ENCODE results near the gene CXorf66.
A peak's percentile ranks its signal among the peaks of the same experiment; 100 is the strongest.
"Not testable (repeated sequence)": the region's sequence is repeated elsewhere in the genome, so short reads cannot be mapped to it uniquely, and the experiment has no call there.

Gene CXorf66

GRCh38 chrX:139929876-139930275 lies 35.4 kb downstream of the CXorf66 start:
- no peak overlapping the region for H3K27ac ChIP-seq
- H3K36me3 ChIP-seq = no peaks in the 10 kb centered on the region
- peak overlapping the region; percentile 78; the same call in 1 of the 2 replicates for H3K4me3 ChIP-seq
- no peak for TF ChIP-seq Cebpa-rat (IDR thresholded peaks at IDR 0.05)
- peak overlapping the region; percentile 71 for H3K4me2 ChIP-seq
- H3K9me3 ChIP-seq = peaks cover 7% of the 10 kb centered on the region; the same call in 1 of the 2 replicates
- peak overlapping the region; percentile 90; the same call in 1 of the 2 replicates for H3K9ac ChIP-seq
- peaks cover 62% of the 10 kb centered on the region for H4K20me1 ChIP-seq
- peaks cover 64% of the 10 kb centered on the region for H3K27me3 ChIP-seq
- peaks cover 18% of the 10 kb centered on the region for H3K4me1 ChIP-seq

GRCh38 chrX:139924696-139925095 lies 40.6 kb downstream of the CXorf66 start:
- no peak overlapping the region for H3K4me3 ChIP-seq
- H3K9ac ChIP-seq = no peak overlapping the region
- no peaks in the 10 kb centered on the region for H3K9me3 ChIP-seq
- peaks cover 6% of the 10 kb centered on the region; the same call in 1 of the 2 replicates for H3K36me3 ChIP-seq
- no peak overlapping the region for H3K4me2 ChIP-seq
- H3K27ac ChIP-seq = no peak overlapping the region
- peaks cover 93% of the 10 kb centered on the region for H4K20me1 ChIP-seq
- TF ChIP-seq Cebpa-rat (IDR thresholded peaks at IDR 0.05) = no peak
- peaks cover 11% of the 10 kb centered on the region for H3K4me1 ChIP-seq
- H3K27me3 ChIP-seq = peaks cover 85% of the 10 kb centered on the region

DNA sequence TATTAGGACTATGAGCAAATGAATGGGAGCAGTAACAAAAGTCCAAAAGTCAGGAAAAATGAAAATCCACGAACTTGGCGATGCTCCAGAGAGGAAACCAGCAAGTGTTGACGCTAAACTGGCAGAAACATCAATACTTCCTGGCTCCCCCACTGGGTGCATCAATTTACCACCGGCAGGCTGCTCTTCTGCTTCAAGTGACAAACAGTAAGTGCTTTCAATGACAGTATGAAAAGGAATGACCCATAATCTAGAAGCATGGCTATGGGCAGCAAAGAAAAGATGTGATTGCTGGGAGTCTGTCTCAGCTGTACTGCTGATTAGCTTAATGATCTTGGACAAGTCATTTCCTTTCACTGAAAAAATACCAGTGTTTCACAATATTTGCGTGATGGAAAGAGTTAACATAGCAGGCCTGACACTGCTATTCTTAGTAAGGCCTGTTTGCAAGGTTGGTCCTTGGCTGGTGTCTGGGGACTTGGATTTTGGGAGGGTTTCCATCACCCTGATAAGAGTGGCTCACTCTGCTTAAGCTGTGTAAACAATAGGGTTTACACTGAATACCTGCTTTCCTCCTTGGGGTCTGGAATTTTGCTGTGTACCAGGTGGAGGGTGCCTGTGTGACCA lies 41.1 kb downstream of the CXorf66 start:
- Histone ChIP-seq H3K27ac (no peak overlapping the region), H3K36me3 (peaks cover 6% of the 10 kb centered on the region; the same call in 1 of the 2 replicates), H3K4me3 (no peak overlapping the region), H3K9me3 (no peaks in the 10 kb centered on the region), H4K20me1 (peaks cover 93% of the 10 kb centered on the region), H3K4me2 (no peak overlapping the region), H3K27me3 (peaks cover 85% of the 10 kb centered on the region), H3K4me1 (peaks cover 5% of the 10 kb centered on the region; the same call in 1 of the 2 replicates), H3K9ac (no peak overlapping the region)
- TF ChIP-seq Cebpa-rat (IDR thresholded peaks at IDR 0.05) = no peak

DNA sequence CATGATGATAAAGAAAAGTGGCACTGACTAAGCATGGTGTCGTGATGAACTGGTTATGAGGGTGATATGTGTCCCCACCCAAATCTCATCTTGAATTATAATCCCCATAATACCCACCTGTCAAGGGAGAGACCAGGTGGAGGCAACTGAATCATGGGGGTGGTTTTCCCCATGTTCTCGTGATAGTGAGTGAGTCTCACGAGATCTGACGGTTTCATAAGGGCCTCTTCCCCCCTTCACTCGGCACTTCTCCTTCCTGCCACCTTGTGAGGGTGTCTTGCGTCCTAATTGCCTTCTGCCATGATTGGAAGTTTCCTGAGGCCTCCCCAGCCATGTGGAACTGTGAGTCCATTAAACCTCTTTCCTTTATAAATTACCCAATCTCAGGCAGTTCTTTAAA lies 44.2 kb downstream of the CXorf66 start:
- H3K4me2 ChIP-seq, H3K27ac ChIP-seq, H3K9me3 ChIP-seq, H3K9ac ChIP-seq, H3K36me3 ChIP-seq, H3K4me3 ChIP-seq, H3K4me1 ChIP-seq: not testable (repeated sequence)
- H3K27me3 ChIP-seq = peaks cover 66% of the 10 kb centered on the region
- peaks cover 86% of the 10 kb centered on the region for H4K20me1 ChIP-seq

- Histone ChIP-seq H3K9ac (no peak overlapping the region), H3K27me3 (peaks cover 57% of the 10 kb centered on the region), H3K4me2 (no peak overlapping the region), H3K4me1 (0 out of 2 replicates have a peak, but pooled peaks cover 4% of the 10 kb centered on the region), H4K20me1 (peaks cover 83% of the 10 kb centered on the region), H3K27ac (no peak overlapping the region), H3K9me3 (no peaks in the 10 kb centered on the region), H3K4me3 (no peak overlapping the region), H3K36me3 (peaks cover 6% of the 10 kb centered on the region; the same call in 1 of the 2 replicates)
- no peak for TF ChIP-seq Cebpa-rat (IDR thresholded peaks at IDR 0.05)
Observed at GRCh38 chrX:139920316-139920715, 45.0 kb downstream of the CXorf66 start.

- Histone ChIP-seq H3K4me2 (no peak overlapping the region), H3K9me3 (no peaks in the 10 kb centered on the region), H3K9ac (no peak overlapping the region), H3K27ac (no peak overlapping the region), H3K36me3 (no peaks in the 10 kb centered on the region), H3K4me1 (peaks cover 11% of the 10 kb centered on the region; the same call in 1 of the 2 replicates), H3K4me3 (no peak overlapping the region), H3K27me3 (peaks cover 53% of the 10 kb centered on the region), H4K20me1 (peaks cover 88% of the 10 kb centered on the region)
- no peak for TF ChIP-seq Cebpa-rat (IDR thresholded peaks at IDR 0.05)
Observed at GRCh38 chrX:139914421-139914820, 50.9 kb downstream of the CXorf66 start.

DNA sequence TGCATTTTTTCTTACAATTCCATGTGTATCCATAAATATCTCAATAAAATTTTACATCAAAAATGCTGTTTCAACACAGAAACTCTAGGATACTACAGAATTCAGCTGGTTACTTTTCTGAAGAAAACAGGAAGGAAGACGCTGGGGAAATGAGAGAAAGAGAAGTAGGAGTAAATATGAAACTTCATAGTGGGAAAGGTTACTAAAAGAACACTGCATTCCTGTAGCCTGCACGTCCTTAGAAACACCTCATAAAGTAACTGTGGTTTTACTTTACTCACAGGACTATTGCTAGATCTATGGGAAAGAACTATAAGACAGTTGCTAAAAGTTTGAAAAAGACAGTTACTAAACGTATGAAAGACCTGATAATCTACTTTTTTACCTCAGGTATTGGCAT lies 55.6 kb downstream of the CXorf66 start:
- no peaks in the 10 kb centered on the region for H3K9me3 ChIP-seq
- H3K36me3 ChIP-seq = no peaks in the 10 kb centered on the region
- peaks cover 86% of the 10 kb centered on the region for H3K27me3 ChIP-seq
- peaks cover 11% of the 10 kb centered on the region; the same call in 1 of the 2 replicates for H3K4me1 ChIP-seq
- no peak overlapping the region for H3K27ac ChIP-seq
- no peak overlapping the region for H3K9ac ChIP-seq
- no peak overlapping the region for H3K4me2 ChIP-seq
- peaks cover 96% of the 10 kb centered on the region for H4K20me1 ChIP-seq
- H3K4me3 ChIP-seq = no peak overlapping the region
- no peak for TF ChIP-seq Cebpa-rat (IDR thresholded peaks at IDR 0.05)

DNA sequence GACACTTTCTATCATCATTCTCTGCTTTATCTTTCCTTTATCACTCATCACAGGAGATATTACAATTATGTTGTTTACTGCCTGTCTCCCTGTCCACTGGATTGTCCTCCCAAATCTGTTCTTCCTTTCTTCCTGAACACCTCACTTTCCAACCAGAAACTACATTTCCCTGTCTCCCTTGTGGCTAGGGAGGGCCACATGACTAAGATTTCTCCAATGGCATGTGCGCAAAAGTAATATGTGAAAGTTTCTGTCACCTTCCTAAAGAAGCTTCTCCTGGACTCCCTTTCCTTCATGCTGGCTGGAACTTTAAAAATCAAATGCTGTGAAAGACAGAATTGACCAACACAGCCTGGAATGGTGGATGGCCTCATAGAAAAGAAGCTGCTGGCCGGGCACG lies 58.2 kb downstream of the CXorf66 start:
- H3K9me3 ChIP-seq = no peaks in the 10 kb centered on the region
- no peak overlapping the region for H3K4me2 ChIP-seq
- no peak for TF ChIP-seq Cebpa-rat (IDR thresholded peaks at IDR 0.05)
- no peak overlapping the region for H3K4me3 ChIP-seq
- H3K9ac ChIP-seq = no peak overlapping the region
- H4K20me1 ChIP-seq = peaks cover 96% of the 10 kb centered on the region
- no peak overlapping the region for H3K27ac ChIP-seq
- peaks cover 94% of the 10 kb centered on the region for H3K27me3 ChIP-seq
- peaks cover 11% of the 10 kb centered on the region; the same call in 1 of the 2 replicates for H3K4me1 ChIP-seq
- no peaks in the 10 kb centered on the region for H3K36me3 ChIP-seq

DNA sequence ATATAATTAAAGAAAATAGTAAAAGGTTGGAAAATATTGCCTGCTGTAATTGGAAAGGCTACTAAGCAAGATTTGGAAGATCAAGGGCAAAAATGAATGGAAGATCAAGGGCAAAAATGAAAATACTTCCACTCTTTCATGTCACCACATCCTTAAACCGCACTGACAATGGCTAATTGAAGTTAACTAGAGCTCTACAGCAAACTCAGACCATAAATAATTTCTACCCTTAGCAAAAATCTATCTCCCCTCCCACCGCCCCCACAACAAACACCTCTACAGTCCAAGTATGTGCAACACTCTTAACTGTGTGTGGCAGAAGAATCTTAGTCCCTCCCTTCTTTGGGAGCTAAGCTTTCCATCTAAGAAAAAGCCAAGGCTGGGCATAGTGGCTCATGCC lies 59.6 kb downstream of the CXorf66 start:
- no peak for TF ChIP-seq Cebpa-rat (IDR thresholded peaks at IDR 0.05)

More for the DNA sequence above, 59.6 kb downstream of the CXorf66 start:
- no peak overlapping the region for H3K9ac ChIP-seq
- peaks cover 11% of the 10 kb centered on the region; the same call in 1 of the 2 replicates for H3K4me1 ChIP-seq
- no peak overlapping the region for H3K4me3 ChIP-seq
- H3K27ac ChIP-seq = no peak overlapping the region
- no peaks in the 10 kb centered on the region for H3K36me3 ChIP-seq
- no peak overlapping the region for H3K4me2 ChIP-seq
- H3K9me3 ChIP-seq = no peaks in the 10 kb centered on the region
- H4K20me1 ChIP-seq = peaks cover 96% of the 10 kb centered on the region
- peaks cover 98% of the 10 kb centered on the region for H3K27me3 ChIP-seq
